ENCODE data around the gene OSBPL10.

Gene OSBPL10

DNA sequence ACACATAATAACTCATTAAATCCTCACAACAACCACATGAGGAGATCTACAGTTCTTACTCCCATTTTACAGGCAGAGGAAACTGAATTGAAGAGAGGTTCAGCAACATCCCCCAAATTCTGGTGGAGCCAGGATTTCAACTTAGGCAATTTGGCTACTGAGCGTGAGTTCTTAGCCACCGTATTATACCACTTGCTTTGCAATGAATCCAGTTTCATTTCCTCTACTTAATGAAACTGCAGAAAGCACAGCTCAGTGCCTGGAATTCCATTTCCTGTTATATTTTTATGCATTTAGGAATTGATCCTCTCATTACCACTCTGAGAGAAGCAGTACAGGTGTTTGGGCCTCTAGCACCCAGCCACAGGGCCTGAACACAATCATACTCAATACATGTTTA, 4.8 kb upstream of the OSBPL10 start:
- DNase-seq: no peak

GRCh38 chr3:31984321-31984720, 3.3 kb upstream of the OSBPL10 start:
- DNase-seq: no peak

DNA sequence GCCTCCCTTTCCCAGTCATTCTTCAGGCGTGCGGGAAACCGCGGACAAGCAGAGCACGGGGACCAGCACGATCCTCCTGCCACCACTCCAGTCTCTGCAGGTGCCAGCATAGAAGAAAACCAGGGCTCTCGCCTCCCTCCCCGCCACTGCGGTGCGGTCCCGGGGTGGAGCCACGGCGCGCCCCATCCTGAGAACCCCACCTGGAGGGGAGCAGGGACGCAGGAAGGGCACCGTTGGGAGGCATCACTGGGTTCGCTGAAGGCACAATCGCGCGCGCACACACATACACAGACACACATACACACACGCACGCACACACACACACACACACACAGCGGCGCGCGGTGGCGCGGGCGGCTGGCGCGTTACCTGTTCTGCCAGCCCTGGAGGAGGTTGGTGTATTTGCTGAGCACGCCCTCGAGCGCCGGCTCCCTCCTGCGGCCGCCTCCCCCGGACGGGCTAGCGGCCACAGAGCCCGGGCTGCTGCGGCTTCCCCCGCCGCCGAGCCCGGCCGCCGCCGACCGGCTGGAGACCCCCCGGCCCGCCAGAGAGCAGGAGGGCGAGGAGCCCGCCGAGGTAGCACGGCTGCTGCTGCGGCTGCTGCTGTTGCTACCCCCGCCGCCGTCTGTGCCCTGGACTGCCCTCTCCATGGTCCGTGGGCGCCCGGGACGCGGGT, 394 bp downstream of the OSBPL10 start:
- peak; percentile 51 to 69 for DNase-seq

DNA sequence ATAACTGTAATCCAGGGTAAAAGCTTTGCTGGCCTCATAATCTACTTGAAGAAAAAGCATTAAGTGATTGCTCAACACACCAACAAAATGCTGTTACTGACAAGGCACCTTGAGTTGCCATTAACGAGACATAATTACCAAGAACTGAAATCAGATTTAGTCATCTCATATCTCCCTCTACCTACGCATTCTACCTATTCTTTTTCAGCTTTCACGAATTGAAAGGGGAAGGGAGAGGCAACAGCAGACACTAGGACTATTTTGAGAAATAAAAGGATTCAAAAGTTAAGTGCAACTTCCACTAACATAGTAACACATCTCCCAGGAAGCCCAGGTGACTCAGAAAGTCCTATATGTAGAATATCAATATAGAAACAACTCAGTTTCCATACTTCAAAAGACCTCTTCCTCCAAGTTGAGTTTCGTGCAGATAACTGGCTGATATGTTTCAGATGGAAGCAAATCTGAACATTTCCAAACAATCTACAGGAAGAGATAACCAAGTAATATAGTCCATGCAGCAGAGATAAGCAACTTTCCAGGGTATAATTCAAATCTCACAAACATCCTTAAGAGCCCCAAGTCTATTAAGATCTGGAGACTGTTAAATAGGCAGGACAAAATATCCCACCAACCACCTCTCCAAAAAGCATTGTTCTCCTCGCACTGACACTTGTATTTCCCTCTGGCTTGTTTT, 1.9 kb downstream of the OSBPL10 start:
- no peak for DNase-seq

DNA sequence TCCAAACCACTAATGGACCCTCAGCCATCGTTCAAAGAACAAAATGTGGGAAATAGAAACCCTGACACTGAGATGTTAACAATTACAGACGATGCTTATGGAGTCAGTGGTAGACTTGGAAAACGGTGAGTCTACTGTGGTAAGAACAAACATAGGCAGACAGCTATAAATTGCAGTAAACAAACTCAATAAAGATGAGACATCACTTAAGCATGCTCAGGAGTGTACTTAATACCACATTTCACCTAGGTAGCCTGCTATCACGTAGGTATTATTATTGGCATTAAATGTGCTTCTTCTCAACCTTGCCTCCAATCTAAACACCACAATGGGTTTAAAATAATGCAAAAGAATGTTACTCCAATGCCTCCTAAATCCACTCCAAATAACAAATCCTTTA, 2.5 kb downstream of the OSBPL10 start:
- no peak for DNase-seq

DNA sequence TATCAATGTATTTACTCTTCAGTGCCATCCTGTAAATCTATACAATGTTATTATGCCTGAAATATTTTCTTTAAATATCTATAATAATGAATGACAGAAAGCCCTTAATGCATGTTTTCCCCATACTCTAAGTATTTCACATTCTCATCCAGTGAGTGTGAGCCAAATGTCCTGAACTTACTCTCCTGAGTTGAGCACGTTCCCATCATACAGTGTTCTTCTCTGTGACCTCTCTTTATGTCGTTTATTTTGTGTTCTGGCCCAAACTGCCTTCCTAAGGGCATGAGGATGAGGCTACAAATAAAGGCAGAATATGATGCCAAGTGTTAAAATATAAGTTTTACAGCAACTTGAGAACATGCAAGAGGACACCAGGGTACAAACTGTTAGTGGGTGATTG, 3.3 kb downstream of the OSBPL10 start:
- DNase-seq: no peak

DNA sequence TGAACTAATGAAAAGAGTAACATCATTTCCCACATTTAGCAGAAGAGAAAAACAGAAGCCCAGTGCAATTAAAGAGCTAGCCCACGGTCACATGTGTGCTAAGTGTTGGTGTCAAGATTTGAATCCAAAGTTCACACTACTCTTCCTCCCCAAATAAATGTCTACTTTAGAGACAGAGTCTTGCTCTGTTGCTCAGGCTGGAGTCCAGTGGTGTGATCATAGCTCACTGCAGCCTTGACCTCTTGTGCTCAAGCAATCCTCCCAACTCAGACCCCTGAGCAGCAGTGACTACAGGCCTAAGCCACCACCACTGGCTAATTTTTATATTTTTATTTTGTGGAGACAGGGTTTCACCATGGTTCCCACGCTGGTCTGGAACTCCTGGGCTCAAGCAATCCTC, 4.8 kb downstream of the OSBPL10 start:
- DNase-seq: no peak

GRCh38 chr3:31974964-31975363, 6.1 kb downstream of the OSBPL10 start:
- no peak for DNase-seq

- no peak for DNase-seq
These were observed 6.6 kb downstream of the OSBPL10 start for GRCh38 chr3:31974471-31974870.

DNA sequence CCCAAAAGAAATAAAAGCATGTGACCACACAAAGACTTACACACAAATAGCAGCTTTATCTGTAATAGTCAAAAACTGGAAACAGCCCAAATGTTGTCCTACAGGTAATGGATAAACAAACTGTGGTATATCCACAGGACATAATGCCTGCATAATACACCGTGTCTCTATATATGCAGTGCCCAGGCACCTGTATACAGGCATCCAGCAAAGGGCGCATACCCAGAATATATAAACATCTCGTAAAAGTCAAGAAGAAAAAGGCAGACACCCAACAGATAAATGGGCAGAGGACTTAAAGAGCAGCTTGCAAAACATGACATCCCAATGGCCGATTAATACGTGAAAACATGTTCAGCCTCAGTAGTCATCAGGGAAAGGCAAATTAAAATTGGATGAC, 7.2 kb downstream of the OSBPL10 start:
- no peak for DNase-seq

GRCh38 chr3:31973081-31973480, 8.0 kb downstream of the OSBPL10 start:
- DNase-seq: no peak

- no peak for DNase-seq
These were observed 9.5 kb downstream of the OSBPL10 start for GRCh38 chr3:31971607-31972006.

- DNase-seq: no peak
These were observed 12.1 kb downstream of the OSBPL10 start for GRCh38 chr3:31968927-31969418.

- no peak for DNase-seq
These were observed 12.6 kb downstream of the OSBPL10 start for GRCh38 chr3:31968369-31968926.

- DNase-seq: no peak
These were observed 13.5 kb downstream of the OSBPL10 start for GRCh38 chr3:31967592-31967991.

- no peak for DNase-seq
These were observed 14.0 kb downstream of the OSBPL10 start for GRCh38 chr3:31966978-31967591.

GRCh38 chr3:31962801-31963205, 18.3 kb downstream of the OSBPL10 start:
- DNase-seq: no peak

DNA sequence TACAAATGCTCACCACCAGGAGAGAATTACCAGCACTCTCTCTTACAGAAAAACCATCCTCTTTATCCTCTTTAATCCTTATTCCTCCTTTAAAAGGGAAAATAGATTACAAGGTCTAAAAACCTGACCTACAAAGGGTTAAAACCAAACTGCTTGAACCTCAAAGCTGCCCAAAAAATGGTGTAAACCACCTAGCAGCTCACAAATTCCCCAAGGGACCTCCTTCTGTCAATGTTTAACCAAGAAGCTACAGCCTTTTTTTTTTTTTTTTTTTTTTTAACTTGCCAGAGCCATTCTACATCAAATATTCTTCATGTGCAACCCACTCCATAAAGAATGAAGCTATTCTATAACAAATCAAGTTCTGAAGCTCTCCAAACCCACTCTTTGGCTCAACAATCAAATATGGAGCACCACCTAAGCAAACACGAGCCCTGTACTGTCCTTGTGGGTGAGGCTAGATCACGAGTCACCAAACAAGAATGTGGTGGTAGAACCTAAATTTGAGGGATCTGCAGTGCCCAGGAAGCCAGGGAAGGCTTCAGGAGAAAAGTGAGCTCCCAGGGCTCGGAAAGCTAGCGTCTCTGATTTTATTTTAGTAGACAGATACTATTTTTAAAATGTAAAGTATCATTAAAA, 20.1 kb downstream of the OSBPL10 start:
- no peak for DNase-seq

- no peak for DNase-seq
These were observed 20.9 kb downstream of the OSBPL10 start for GRCh38 chr3:31959951-31960792.

DNA sequence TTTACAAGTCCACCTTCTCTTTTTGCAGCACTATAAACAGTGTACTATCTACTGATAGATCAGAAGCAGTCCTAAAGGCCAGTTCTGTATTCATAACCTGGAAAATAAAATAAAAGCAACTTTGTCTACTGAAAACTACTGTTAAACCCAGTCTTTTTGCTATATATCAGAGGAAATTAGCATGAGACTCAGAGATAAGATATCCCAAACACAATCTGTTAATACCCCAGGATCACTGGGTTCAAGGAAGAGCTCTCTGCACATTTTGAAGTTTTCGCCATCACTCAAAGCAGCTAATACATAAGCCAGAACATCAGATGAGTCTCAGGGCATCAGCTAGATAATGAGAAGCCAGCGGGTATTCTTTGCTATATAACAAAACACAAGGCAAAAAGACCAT, 21.8 kb downstream of the OSBPL10 start:
- DNase-seq: no peak

DNA sequence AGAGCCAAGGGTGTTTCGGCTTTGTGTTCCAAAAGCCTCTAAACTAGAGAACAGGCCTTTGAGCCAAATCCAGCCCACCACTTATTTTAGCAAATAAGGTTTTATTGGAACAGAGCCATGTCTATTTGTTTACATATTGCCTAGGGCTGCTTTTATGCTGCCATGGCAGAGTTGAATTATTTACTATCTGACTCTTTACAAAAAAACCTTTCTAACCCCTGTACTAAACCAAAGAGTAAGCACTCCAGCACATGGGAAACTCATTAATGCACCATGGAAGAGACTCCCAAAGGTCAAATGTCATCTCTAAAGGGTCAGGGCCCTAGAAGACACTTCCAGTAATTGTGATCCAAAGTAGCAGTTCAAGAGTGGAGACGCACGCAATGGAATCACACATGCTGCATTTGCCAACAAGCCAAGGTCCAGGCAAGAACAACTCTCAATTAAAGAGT, 22.3 kb downstream of the OSBPL10 start:
- DNase-seq: peak; percentile 64 to 73

- DNase-seq: no peak
These were observed 24.0 kb downstream of the OSBPL10 start for GRCh38 chr3:31957106-31957505.

Measured in NCI-H2081 (cell line).